H1 (cell line): ENCODE measurements around the gene SMOC2.

Experiments used
- CREB1 ChIP-seq: IDR thresholded peaks from 2 replicates; pipeline ENCODE4 v1.6.1; 2012; ENCODE audit warnings: inconsistent platforms
- CTCF ChIP-seq, 3 experiments: IDR thresholded peaks; 1 replicate in 2 of 3; 2 replicates in 1 of 3; pipeline versions ENCODE4 v1.5.1 to v1.6.1; 2011; ENCODE audit warnings: low read length in 3 of 3, mild to moderate bottlenecking in 3 of 3, inconsistent platforms in 2 of 3, low read depth in 1 of 3, moderate library complexity in 1 of 3; ENCODE audit not compliant: insufficient read depth in 1 of 3; ENCODE audit errors: control extremely low read depth in 1 of 3
- MAFK ChIP-seq: IDR thresholded peaks from 2 replicates; pipeline ENCODE4 v1.6.1; 2012; ENCODE audit warnings: low read depth, mild to moderate bottlenecking, improper control_type of control experiment, low read length
- NRF1 ChIP-seq: IDR thresholded peaks from 2 replicates; pipeline ENCODE4 v1.6.1; 2011; ENCODE audit warnings: mild to moderate bottlenecking, low read depth, low read length, improper control_type of control experiment
- POLR2A ChIP-seq, 2 experiments: IDR thresholded peaks; 1 replicate in 1 of 2; 2 replicates in 1 of 2; pipeline ENCODE4 v1.6.1; 2011; ENCODE audit warnings: low read depth in 2 of 2, low read length in 2 of 2, mild to moderate bottlenecking in 2 of 2; ENCODE audit errors: control extremely low read depth in 1 of 2

GRCh38 chr6:168520233-168520632 lies 79.2 kb downstream of the SMOC2 start:
- TF ChIP-seq NRF1 (no peak), CTCF (IDR thresholded peaks at IDR 0.05; ENCODE audit: control extremely low read depth in 1 of 3, insufficient read depth in 1 of 3, low read depth in 1 of 3, low read length in 3 of 3) (no peak), POLR2A (IDR thresholded peaks at IDR 0.05; ENCODE audit: control extremely low read depth in 1 of 2, low read depth in 2 of 2, low read length in 2 of 2) (no peak), MAFK (no peak), CREB1 (no peak)
